NCI-H2081 (cell line): ENCODE data around the gene ABCC5.
"Not testable (repeated sequence)": the region's sequence is repeated elsewhere in the genome, so short reads cannot be mapped to it uniquely, and the experiment has no call there.

ENCODE experiments used
- DNase-seq, 2 experiments: peaks; one replicate each; lab custom pipeline; 2025; lab: John Stamatoyannopoulos, UW

The ABCC5 gene

DNA sequence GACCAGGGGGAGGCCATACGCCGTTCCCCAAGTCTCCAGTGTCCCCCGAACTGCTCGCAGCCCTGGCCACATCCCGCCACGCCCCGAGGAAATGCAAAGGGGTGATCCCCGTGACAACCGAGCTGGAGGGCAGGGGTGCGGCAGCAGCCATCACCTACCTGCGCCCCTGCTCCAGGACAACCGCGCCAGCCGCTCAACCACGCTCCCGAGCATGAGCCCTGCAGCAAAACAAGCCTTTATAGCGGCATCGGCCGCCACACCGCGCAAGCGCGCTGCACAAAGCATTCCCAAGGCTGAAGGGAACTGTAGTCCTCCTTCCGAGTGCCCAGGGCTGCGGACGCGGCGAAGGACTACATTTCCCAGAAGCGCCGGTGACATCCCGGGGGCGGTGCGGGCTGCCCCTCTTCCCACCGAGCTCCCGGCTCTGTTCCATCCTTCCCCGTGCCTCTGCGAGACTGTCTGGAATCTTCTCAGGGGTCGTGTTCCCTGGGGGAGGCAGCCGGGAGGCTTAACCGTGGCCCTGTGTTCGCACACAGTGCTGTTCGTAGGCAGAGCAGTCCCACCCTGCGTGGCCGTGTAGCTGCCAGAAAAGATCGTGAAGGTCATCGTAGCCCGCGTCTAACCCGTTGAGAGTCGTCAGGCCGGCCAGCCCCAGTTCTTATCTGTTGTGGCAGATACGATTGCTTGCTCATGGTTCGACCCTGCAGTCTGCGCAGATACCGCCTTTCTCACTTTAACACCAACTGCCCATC lies at the start of gene ABCC5:
ABCC5 (minus strand) TSS at position 213 of the 752 bp plus-strand sequence. CDS start 3,492 bp downstream, outside the sequence.
- DNase-seq = peak; percentile 97 to 99

DNA sequence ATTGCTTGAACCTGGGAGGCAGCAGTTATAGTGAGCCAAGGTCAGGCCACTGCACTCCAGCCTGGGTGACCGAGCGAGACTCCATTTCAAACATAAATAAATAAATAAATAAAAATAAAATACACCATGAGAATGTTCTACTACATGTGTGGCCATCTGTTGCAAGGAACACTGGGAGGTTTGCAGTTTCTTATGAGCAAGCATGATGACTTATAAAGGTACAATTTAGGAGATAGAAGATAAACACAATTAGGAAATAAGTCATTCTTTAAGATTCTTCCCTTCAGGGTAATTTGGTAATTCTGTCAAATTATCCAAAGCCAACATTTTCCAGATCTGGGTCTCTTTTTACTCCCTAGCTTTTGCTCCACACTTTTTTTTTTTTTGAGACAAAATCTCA lies 48.5 kb upstream of the ABCC5 start:
- DNase-seq = no peak

DNA sequence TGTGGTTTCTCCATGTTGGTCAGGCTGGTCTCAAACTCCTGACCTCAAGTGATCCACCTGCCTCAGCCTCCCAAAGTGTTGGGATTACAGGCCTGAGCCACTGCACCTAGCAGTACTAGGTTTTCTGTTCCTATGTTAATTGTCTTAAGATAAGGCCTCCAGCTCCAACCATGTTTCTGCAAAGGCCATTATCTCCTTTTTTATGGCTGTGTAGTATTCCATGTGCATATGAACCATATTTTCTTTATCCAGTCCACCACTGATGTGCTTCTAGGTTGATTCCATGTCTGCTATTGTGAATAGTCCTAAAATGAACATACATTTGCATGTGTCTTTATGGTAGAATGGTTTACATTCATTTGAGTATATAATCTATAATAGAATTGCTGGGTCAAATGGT lies 45.0 kb upstream of the ABCC5 start:
- DNase-seq = no peak

DNA sequence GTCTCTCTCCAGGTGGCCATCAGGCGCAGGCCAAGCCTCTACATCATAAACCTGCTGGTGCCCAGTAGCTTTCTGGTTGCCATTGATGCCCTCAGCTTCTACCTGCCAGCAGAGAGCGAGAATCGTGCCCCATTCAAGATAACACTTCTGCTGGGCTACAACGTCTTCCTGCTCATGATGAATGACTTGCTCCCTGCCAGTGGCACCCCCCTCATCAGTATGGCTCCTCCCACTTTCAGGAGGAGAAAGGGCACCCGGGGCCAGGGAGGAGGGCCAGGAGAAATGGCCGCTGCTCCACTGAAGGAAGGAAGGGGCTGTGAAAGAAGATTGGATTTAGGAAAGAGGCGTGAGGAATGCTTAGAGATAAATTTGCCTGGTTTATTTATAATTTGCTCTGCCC lies 41.7 kb upstream of the ABCC5 start:
- no peak for DNase-seq

DNA sequence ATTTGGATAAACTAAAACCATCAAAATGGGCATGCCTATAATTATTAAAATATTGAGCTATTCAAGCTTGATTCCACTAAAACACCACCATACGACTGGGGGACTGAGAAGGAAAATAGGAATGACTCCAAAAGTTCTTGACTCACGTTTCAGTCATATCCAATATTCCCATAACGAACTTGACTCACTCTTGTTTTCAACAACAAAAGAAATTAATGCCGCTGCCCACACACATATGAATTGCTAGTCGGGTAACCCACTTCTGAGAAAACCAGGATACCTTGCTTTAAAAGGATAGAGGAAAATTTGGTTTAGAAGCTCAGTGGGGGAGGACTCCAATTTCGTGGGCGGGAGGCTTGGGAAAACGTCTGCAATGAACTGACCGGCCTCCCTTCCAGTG lies 40.3 kb upstream of the ABCC5 start:
- DNase-seq = no peak

DNA sequence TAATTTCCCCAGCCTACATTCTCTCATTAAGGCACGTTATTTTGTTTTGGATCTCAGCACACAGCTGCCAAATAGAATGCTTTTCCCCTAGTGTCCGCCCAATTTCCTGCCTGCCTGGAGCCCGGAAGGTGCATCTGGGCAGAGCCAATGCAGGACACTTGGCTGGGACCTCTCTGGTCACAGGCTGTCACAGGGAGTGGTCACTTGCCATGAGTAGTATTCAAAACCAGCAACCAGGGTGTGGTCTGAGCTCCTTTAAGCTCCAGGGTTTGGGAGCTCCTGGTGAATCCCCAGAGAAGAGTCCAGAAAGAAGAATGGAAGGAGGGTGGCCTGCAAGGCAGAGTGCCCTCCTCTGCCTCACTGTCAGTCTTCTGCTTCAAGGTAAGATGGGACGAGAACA lies 35.1 kb upstream of the ABCC5 start, which contains the start of gene HTR3C:
HTR3C (plus strand) TSS at position 281 of the 400 bp plus-strand sequence; CDS start at position 315, 34 bp downstream.
- DNase-seq = no peak

DNA sequence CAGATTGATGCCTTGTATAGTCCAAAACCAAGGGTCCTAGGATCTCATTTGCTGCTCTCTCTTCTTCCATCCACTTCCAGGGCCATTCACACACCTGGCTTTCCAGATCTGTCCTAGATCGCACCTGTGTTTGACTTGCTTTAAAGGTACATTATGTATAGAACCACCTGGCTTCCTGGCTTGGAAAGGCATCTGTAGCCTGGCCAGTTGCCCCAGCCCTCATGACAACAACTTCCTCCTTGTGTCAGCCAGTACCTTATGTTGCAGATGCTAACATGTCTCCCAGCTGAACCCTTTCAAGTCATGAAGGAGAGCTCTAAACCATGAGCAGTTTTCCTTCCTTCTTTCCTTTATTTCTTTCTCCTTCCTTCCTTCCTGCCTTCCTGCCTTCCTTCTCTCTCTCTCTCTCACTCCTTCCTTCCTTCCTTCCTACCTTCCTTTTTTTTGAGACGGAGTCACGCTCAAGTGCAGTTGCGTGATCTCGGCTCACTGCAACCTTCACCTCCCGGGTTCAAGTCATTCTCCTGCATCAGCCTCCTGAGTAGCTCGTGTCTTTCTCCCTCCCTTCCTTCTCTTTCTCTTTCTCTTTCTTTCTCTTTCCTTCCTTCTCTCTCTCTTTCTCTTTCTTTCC lies 32.6 kb upstream of the ABCC5 start:
- peak; percentile 90 to 98 for DNase-seq

DNA sequence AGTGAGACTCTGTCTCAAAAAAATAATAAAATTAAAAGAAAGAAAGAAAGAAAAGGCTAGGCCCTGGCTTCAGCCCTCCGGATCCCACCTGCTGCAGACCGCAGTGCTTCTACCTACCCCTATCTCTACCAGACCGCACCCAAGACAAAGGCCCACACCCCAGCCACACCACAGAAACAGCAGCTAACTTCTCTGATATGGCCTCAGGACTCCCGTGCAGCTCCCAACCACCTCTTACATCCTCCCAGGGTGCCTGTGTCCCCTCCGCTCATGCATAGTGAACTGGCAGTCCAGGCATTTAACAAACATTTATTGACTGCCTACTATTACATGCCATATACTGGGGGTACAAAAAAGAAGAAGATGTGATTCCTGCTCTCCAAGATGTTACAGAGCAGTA lies 28.3 kb upstream of the ABCC5 start:
- no peak for DNase-seq

DNA sequence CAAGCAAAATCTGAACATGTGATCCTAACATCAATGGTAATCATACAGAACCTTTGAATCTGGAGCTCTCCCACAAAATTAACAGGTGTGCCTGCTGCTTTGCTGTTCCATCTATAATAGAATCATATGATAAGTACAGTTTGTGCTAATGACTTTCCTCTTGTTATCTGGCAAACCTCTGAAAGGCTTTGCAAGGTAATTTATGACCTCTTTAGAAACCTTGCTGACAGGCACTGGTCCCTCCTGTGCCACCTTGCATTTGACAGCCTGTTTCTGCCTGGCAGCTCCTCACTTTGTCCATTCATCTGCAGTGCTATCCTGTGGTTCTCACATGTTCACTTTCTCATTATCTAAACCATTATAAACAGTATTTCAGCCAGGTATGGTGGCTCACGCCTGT lies 24.9 kb upstream of the ABCC5 start:
- peak; percentile 94 to 99 for DNase-seq

DNA sequence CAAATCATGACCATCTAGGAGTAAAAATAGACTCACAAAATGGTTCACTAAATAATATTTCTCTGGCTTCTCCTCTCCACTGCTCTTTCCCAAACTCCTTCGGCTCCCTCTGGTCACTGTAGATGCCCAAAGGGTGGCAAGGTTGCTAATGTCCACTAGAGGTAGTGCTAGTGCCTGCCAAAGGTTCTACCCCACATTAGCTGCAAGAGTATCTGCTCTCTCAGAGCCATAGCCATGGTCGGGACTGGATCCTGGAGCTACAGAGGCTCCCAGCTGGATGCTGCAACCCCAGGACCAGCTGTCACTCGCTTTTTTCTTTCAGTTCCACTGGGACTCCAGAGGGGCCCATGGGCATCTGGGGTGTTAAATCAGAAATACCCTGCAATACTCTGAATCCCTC lies 22.3 kb upstream of the ABCC5 start:
- peak; percentile 48 to 60 for DNase-seq

DNA sequence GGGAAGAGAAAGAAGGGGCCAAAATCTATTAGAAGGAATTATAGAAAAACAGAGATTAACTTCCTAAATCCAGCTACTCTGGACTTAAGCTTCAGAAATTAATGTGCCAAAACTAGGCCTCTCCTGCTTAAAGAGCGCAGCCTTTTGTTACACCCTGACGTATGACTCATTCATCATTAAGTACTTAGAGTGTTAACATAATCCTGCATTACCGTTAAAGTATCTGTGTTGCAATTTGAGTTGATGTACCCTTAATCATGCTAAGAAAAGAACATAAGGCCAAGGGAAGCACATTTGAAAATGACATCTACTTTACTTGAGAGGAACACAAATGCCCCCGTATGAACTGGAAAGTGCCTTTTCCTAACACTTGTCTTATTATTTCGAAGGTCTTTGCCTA lies 21.7 kb upstream of the ABCC5 start:
- peak in 1 of 2 experiments; percentile 43 for DNase-seq

DNA sequence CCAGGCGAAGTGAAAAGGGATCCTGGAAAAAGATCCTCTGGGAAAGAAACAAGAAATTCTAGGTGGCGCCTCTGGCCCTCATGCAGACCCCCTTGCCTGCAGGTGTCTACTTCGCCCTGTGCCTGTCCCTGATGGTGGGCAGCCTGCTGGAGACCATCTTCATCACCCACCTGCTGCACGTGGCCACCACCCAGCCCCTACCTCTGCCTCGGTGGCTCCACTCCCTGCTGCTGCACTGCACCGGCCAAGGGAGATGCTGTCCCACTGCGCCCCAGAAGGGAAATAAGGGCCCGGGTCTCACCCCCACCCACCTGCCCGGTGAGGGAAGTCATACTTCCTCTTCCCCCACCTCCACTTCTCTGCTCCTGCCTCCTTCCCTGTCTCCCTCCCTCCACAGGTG lies 20.6 kb upstream of the ABCC5 start:
- not testable (repeated sequence) for DNase-seq

DNA sequence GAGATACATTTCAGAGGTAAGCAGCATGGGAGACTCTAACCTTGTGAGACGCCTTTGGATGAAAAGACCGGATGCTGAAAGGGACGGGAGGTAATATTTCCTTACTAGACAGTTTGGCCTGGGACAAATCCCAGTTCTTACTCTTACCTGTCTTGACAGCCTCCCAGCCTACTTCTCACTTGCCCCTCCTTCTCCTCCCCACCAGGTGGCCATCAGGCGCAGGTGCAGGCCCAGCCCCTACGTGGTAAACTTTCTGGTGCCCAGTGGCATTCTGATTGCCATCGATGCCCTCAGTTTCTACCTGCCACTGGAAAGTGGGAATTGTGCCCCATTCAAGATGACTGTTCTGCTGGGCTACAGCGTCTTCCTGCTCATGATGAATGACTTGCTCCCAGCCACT lies 20.1 kb upstream of the ABCC5 start:
- no peak for DNase-seq

DNA sequence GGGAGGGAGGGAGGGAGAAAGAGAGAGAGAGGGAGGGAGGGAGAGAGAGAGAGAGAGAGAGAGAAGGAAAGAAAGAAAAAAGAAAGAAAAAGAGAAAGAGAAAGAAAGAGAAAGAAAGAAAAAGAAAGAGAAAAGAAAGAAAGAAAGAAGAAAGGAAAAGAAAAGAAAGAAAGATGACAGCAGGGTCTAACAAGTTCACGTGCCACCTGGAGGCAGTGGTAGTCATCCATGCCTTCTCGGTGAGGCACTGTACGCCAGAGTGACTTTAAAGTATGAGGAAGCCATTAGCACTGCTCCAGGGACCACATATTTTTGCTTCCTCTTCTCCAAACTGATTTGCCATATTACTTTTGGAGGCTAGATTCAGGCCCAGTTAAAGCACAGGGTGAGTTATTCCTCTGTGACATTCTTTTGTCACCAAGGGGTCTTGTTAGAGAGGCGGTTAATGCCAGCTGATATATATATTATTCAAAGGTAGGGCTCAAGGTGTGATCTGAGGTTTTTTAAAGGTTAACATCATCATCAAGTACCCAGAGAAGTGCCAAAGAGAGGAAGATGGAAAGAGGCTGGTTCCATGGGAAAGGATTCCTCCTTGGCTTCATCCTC lies 13.6 kb upstream of the ABCC5 start, which contains the start of gene HTR3D:
HTR3D (plus strand) TSS at position 556 of the 606 bp plus-strand sequence; CDS start at position 556, 0 bp downstream.
- DNase-seq = no peak

DNA sequence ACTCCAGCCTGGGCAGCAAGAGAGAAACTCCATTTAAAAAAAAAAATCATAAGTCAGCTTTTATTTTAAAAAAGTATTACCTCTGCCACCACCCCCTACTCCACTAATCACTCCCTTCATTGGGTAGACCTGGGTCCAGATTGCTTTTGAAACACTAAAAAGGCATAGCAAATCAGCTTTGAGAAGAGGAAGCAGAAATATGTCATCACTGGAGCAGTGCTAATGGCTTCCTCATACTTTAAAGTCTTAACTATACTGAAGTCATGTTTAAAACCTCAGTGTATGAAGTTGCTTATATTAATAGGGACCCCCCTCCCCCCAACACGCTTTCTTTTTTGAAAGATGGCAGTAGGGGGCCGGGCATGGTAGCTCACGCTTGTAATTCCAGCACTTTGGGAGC lies 12.9 kb upstream of the ABCC5 start:
- DNase-seq = no peak

DNA sequence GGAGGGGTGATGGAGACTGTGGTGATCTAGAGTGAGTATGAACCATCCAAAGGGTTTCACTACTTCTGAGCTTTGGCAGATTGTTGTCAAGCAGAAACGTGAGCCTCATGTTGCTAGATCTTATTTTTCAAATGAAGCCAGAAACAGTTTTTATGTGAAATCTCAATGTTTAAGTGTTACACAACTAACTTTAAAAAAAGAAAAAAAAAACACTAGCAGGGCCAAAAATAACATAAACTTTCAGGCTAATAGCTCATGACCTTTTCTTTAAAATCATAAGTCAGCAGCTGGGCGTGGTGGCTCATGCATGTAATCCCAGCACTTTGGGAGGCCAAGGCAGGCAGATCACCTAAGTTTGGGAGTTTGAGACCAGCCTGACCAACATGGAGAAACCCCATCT lies 11.8 kb upstream of the ABCC5 start:
- no peak for DNase-seq

DNA sequence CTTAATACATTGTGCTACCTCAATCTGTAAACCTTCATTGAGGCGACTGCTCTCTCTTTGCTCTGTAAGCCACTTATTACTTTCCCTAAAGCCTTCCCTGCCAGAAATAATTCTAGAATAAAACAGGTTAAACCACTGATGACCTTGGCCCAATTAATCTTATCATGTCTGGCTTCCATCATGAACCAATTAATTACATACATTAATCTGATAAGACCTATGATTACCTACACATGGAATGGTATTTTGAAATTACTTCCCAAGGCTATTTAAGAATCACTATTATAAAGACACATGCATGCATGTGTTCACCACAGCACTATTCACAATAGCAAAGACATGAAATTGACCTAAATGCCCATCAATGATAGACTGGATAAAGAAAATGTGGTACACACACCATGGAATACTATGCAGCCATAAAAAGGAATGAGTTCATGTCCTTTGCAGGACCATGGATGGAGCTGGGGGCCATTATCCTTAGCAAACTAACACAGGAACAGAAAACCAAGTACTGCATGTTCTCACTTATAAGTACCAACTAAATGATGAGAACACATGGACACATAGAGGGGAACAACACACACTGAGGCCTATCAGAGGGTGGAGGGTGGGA lies 10.7 kb upstream of the ABCC5 start:
- not testable (repeated sequence) for DNase-seq

DNA sequence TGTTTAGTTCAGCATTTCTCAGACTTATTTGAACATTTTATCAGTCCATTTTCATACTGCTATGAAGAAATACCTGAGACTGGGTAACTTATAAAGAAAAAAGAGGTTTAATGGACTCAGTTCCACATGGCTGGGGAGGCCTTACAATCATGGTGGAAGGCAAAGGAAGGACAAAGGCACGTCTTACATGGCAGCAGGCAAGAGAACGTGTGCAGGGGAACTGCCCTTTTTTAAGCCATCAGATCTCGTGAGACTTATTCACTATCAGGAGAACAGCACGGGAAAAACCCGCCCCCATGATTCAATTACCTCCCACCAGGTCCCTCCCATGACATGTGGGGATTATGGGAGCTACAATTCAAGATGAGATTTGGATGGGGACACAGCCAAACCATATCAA lies 7.6 kb upstream of the ABCC5 start:
- DNase-seq = not testable (repeated sequence)

DNA sequence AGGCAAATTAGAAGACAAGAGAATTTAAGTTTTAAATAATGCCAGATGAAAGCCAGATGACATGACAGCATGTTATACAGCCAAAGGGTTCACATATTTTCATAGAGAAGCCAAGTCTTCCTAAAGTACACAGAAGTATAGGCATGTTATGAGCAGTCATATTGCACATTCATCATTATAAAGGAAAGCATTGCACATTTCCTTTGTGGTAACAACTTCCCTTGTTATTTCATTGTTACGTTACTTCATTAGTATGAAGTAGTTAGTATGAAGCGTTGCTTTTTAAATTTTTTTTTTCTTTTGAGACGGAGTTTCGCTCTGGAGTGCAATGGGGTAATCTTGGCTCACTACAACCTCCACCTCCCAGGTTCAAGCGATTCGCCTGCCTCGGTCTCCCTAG lies 4.6 kb upstream of the ABCC5 start:
- DNase-seq = no peak

DNA sequence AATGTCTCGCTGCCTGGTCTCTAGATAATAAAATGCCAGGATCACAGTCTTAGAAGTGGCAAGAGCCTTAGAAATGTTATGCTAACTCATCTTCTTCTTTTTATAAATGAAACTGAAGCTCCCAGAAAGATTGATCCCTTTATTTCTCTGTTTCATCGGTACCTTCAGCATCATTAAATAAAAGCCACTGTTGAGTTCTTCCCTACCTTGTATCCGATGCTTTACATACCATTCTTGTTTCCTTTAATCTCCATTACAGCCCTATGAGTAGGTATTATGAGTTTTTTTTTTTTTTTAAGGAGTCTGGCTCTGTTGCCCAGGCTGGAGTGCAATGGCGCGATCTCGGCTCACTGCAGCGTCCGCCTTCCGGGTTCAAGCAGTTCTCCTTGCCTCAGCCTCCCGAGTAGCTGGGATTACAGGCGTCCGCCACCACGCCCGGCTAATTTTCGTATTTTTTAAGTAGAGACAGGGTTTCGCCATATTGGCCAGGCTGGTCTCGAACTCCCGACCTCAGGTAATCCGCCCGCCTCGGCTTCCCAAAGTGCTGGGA lies 815 bp upstream of the ABCC5 start:
- DNase-seq = no peak

DNA sequence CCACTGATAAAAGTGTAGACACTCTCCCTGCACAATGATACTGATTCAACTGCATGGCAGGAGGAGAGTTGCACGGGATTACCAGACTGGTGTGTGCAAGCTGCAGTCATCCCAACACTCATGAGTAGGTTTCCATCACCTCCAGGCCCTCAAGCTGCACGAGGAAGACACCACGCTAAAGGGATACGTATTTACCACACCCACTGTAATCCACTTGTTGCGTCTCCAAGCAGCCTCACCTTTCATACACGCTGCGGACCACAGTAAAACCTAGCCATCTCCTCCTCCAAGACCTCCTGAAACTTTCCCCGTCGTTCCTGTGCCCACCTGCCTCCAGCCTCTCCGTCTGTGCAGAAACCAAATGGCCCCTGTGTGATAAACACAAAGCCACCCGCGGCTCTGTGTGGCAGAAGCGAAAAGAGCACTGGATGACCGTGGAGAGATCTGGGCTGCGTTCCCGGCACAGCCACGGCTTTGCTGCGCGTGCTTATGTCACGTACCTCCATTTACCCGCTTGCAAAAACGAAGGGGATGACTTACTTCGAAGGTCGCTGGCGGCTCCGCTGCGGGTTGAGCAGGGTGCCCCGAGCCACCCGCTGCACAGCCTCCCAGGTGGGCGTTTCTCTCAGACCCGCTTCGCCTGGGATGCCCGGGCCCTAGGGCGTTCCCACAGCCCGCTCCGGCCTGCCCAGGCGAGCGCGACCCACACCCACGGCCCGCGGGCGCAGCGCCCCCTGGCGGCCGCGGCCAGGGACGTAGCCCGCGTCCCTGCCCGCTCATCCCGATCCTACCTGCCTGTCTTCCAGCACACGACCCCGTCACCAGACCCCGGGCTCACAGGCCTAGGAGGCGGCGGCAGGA lies 643 bp downstream of the ABCC5 start:
- DNase-seq = peak; percentile 69 to 78
